Left lung (tissue), 10 donors: ENCODE data around the gene SDSL. TPM values are rescaled to one million over a fixed set of nuclear protein-coding genes. Genes with fewer than 3 reads are reported as not detected.

Source experiments
- ATAC-seq: fragments of 200-7000 bp; cut with Tn5 transposase; one replicate; pipeline ENCODE4 v1.9.1; 2020; ENCODE audit warnings: moderate library complexity
- DNase-seq, 4 donors: peaks; one replicate each; pipeline ENCODE4 v3.0.0-alpha.2; 2013 to 2020
- H3K27ac ChIP-seq, 2 donors: fragments of 200-600 bp; sonication (generic) in 1 of 2; one replicate each; pipeline versions ENCODE4 v1.5.0 to v1.8.0; 2020 to 2021
- H3K27me3 ChIP-seq, 2 donors: fragments of 200-600 bp; sonication (generic) in 1 of 2; one replicate each; pipeline versions ENCODE4 v1.5.0 to v1.8.0; 2020 to 2021
- H3K36me3 ChIP-seq, 2 donors: fragments of 200-600 bp; sonication (generic) in 1 of 2; one replicate each; pipeline versions ENCODE4 v1.5.0 to v1.8.0; 2020 to 2021
- H3K4me1 ChIP-seq, 2 donors: fragments of 200-600 bp; one replicate each; pipeline ENCODE4 v1.8.0; 2021
- H3K4me3 ChIP-seq, 2 donors: fragments of 200-600 bp; sonication (generic) in 1 of 2; one replicate each; pipeline versions ENCODE4 v1.5.0 to v1.8.0; 2020 to 2021; ENCODE audit warnings: mild to moderate bottlenecking in 1 of 2
- H3K9me3 ChIP-seq, 2 donors: fragments of 200-600 bp; sonication (generic) in 1 of 2; one replicate each; pipeline versions ENCODE4 v1.5.0 to v1.8.0; 2020 to 2021
- CTCF ChIP-seq, 2 donors: fragments of 200-600 bp; sonication (generic) in 1 of 2; IDR thresholded peaks; one replicate each; pipeline versions ENCODE4 v1.5.0 to v1.8.0; 2021; ENCODE audit warnings: antibody characterized with exemption in 2 of 2
- intact Hi-C, 2 donors: fragments of 100-400 bp; cut with DNase I; formaldehyde crosslinking; loops; one replicate each; pipeline versions ENCODE4 v1.11.2 to v1.14.2; 2022
- polyA plus RNA-seq, 6 donors: library from polyadenylated mRNA; unstranded; fragments of 120-200 nt; gene quantifications; one replicate each; pipeline ENCODE4 v1.2.1, GENCODE V29; 2013; ENCODE audit not compliant: insufficient read length in 6 of 6
- total RNA-seq, 2 donors: library from RNA; stranded (reverse); fragmentation: NEBNext Ultra II Directional; extraction: Animal tissue kit (Norgen Biotek cat#: 25700); gene quantifications; one replicate each; pipeline ENCODE4 v1.2.1, GENCODE V29; 2021
- donor health status: DM: no; HTN: yes; CAD: no.
- donor health status: DM: no; HTN: no; CAD: no.

SDSL gene
- total and polyA plus RNA-seq, 8 donors: 4.2 to 13.8 (median 4.9) TPM

GRCh38 chr12:113403435-113404415 lies 18.5 kb upstream of the SDSL start, which contains the start of gene SDS:
Gene SDS, minus strand, starts transcription at chr12:113403887. Its CDS starts 4,179 bp downstream, at chr12:113399708.
- intact Hi-C loops: no loop called here
- Histone ChIP-seq H3K4me1 (peaks cover 0 to 20% of the 10 kb centered on the region in 2 donors), H3K27me3 (peaks cover 0 to 33% of the 10 kb centered on the region in 2 donors), H3K27ac (no peak within 1 kb of the TSS), H3K9me3 (no peaks in the 10 kb centered on the region), H3K4me3 (no peak within 1 kb of the TSS), H3K36me3 (no peaks in the 10 kb centered on the region)
- peak; percentile 72 for ATAC-seq
- DNase-seq: peak in 3 of 4 donors; percentile 70 to 88 (median 70)
- no peak for TF ChIP-seq CTCF (IDR thresholded peaks at IDR 0.05)

- intact Hi-C loops: no loop called here
- no peak overlapping the region for H3K4me3 ChIP-seq
- TF ChIP-seq CTCF (IDR thresholded peaks at IDR 0.05): no peak
- H3K9me3 ChIP-seq: no peaks in the 10 kb centered on the region
- ATAC-seq (no peak), DNase-seq (no peak)
- peaks cover 0 to 20% of the 10 kb centered on the region in 2 donors for H3K4me1 ChIP-seq
- H3K27ac ChIP-seq: no peak overlapping the region
- H3K36me3 ChIP-seq: no peaks in the 10 kb centered on the region
- H3K27me3 ChIP-seq: peaks cover 0 to 13% of the 10 kb centered on the region in 2 donors
These were observed 16.5 kb upstream of the SDSL start for GRCh38 chr12:113405694-113406093.

GRCh38 chr12:113407931-113408600 lies 14.1 kb upstream of the SDSL start:
- intact Hi-C loops: no loop called here
- Histone ChIP-seq H3K27ac (no peak overlapping the region), H3K4me3 (no peak overlapping the region), H3K36me3 (no peaks in the 10 kb centered on the region), H3K27me3 (no peaks in the 10 kb centered on the region), H3K9me3 (no peaks in the 10 kb centered on the region), H3K4me1 (peaks cover 0 to 20% of the 10 kb centered on the region in 2 donors)
- TF ChIP-seq CTCF (IDR thresholded peaks at IDR 0.05): no peak
- ATAC-seq (peak; percentile 23), DNase-seq (no peak)

- DNase-seq (no peak), ATAC-seq (no peak)
- peaks cover 0 to 14% of the 10 kb centered on the region in 2 donors for H3K4me1 ChIP-seq
These were observed 13.4 kb upstream of the SDSL start for GRCh38 chr12:113408756-113409298.

More at GRCh38 chr12:113408756-113409298, 13.4 kb upstream of the SDSL start:
- Histone ChIP-seq H3K9me3 (no peaks in the 10 kb centered on the region), H3K27ac (no peak overlapping the region), H3K36me3 (no peaks in the 10 kb centered on the region), H3K27me3 (no peaks in the 10 kb centered on the region), H3K4me3 (no peak overlapping the region)
- no peak for TF ChIP-seq CTCF (IDR thresholded peaks at IDR 0.05)
- intact Hi-C loops: no loop called here
